Psoas muscle (tissue), 8 donors: ENCODE measurements around the gene KIRREL1. TPM values are rescaled to one million over a fixed set of nuclear protein-coding genes. Genes with fewer than 3 reads are reported as not detected.

Experiments
- ATAC-seq, 4 donors: fragments of 200-7000 bp; cut with Tn5 transposase; one replicate each; pipeline ENCODE4 v1.9.1; 2020; ENCODE audit warnings: moderate library complexity in 3 of 4, mild to moderate bottlenecking in 2 of 4
- DNase-seq, 2 donors: peaks; one replicate each; pipeline ENCODE4 v3.0.0-alpha.2; 2020
- H3K27ac ChIP-seq: fragments of 200-600 bp; one replicate; pipeline ENCODE4 v1.8.0; 2022
- H3K27me3 ChIP-seq, 3 donors: fragments of 200-600 bp in 1 of 3; one replicate each; pipeline versions ENCODE4 v1.6.1 to v1.8.0; 2013 to 2022; ENCODE audit warnings: low read length in 2 of 3, mild to moderate bottlenecking in 2 of 3, moderate library complexity in 1 of 3; ENCODE audit not compliant: insufficient read depth in 3 of 3
- H3K36me3 ChIP-seq, 2 donors: fragments of 200-600 bp in 1 of 2; one replicate each; pipeline versions ENCODE4 v1.6.1 to v1.8.0; 2013 to 2022; ENCODE audit warnings: low read depth in 1 of 2, mild to moderate bottlenecking in 1 of 2, moderate library complexity in 1 of 2; ENCODE audit not compliant: insufficient read depth in 1 of 2
- H3K4me1 ChIP-seq: fragments of 200-600 bp; one replicate; pipeline ENCODE4 v1.8.0; 2022
- H3K4me3 ChIP-seq: fragments of 200-600 bp; one replicate; pipeline ENCODE4 v1.8.0; 2022; ENCODE audit warnings: mild to moderate bottlenecking
- H3K9me3 ChIP-seq: fragments of 200-600 bp; one replicate; pipeline ENCODE4 v1.8.0; 2022
- WGBS, 3 donors: extraction: QIAGEN DNeasy Blood & Tissue Kit; methylation state at CpG; one replicate each; pipeline versions ENCODE4 v1.1.6 to v1.1.7; 2013; 5-methylcytosine and 5-hydroxymethylcytosine counted together
- intact Hi-C, 2 donors: fragments of 100-400 bp; cut with DNase I; formaldehyde crosslinking; loops; one replicate each; pipeline versions ENCODE4 v1.11.0 to v1.14.2; 2022
- polyA plus RNA-seq, 3 donors: library from polyadenylated mRNA; stranded (reverse); fragments of 200-250 nt; gene quantifications; one replicate each; pipeline ENCODE4 v1.2.3, GENCODE V29; 2013
- total RNA-seq, 4 donors: library from RNA; stranded (reverse); fragmentation: NEBNext Ultra II Directional in 2 of 4; extraction: Animal tissue kit (Norgen Biotek cat#: 25700) in 2 of 4; gene quantifications; one replicate each; pipeline versions ENCODE4 v1.2.1 to v1.2.4, GENCODE V29; 2021 to 2023
- TF ChIP-seq, protein P1 (sequence below): fragments of 200-600 bp; IDR thresholded peaks from one replicate; pipeline ENCODE4 v1.8.0; 2022; ENCODE audit warnings: antibody characterized with exemption
- donor health status: healthy with polysubstance abuse.
- donor health status: DM: no; HTN: no; CAD: no; lungs with moderate emphysema.
- donor health status: Bipolar disorder and iron deficiency.
- donor health status: healthy.
- donor health status: DM: yes; HTN: yes; CAD: no.
- donor health status: DM: no; HTN: no; CAD: no.
- donor health status: DM: no; HTN: no; CAD: no.
- donor health status: DM: yes; HTN: yes; CAD: no.

The KIRREL1 gene
- total and polyA plus RNA-seq, 7 donors = 1.3 to 7.6 (median 4.3) TPM

DNA sequence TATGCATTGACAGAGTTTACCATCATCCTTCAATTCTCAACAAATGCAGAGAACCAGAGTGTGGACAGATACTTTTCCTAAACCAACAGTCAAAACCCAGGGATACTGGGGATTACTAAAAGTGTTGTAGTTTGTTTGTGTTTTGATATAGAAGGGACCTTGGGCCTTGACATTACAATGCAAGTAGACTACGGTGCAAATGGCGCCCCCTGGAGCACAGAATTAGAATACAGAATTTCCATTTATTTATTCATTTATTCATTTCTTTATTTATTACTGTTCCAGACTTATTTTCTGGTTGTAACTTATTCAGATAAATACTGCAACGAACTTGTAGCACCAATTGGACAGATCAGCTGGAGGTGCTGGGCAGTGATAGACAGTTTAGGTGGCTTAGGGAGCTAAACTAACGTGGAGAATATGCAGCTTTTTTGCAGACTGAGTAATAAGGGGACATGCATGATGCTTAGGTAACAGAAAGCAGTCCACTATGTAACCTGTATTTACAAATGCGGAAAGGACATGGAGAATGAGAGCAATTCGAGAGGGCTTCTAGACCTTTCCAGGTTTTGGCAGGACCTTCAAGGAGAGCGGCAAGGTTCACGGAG is 42.6 kb downstream of the KIRREL1 start:
- Histone ChIP-seq H3K27me3 (peaks cover 0 to 3% (median 0%) of the 10 kb centered on the region in 3 donors), H3K4me3 (no peak overlapping the region), H3K27ac (no peak overlapping the region), H3K36me3 (no peaks in the 10 kb centered on the region), H3K9me3 (no peaks in the 10 kb centered on the region), H3K4me1 (no peaks in the 10 kb centered on the region)
- 57 to 61% (median 59%) methylated on average over 8 of the region's 8 CpGs for WGBS, 3 donors
- ATAC-seq (no peak), DNase-seq (no peak)
- TF ChIP-seq, protein P1, sequence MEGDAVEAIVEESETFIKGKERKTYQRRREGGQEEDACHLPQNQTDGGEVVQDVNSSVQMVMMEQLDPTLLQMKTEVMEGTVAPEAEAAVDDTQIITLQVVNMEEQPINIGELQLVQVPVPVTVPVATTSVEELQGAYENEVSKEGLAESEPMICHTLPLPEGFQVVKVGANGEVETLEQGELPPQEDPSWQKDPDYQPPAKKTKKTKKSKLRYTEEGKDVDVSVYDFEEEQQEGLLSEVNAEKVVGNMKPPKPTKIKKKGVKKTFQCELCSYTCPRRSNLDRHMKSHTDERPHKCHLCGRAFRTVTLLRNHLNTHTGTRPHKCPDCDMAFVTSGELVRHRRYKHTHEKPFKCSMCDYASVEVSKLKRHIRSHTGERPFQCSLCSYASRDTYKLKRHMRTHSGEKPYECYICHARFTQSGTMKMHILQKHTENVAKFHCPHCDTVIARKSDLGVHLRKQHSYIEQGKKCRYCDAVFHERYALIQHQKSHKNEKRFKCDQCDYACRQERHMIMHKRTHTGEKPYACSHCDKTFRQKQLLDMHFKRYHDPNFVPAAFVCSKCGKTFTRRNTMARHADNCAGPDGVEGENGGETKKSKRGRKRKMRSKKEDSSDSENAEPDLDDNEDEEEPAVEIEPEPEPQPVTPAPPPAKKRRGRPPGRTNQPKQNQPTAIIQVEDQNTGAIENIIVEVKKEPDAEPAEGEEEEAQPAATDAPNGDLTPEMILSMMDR = peak; percentile 48
- intact Hi-C loops = loop anchor here in 1 of 2 donors (2.0 kb wide), 1 partner anchor 41 kb away; no protein-coding TSS in a partner anchor

DNA sequence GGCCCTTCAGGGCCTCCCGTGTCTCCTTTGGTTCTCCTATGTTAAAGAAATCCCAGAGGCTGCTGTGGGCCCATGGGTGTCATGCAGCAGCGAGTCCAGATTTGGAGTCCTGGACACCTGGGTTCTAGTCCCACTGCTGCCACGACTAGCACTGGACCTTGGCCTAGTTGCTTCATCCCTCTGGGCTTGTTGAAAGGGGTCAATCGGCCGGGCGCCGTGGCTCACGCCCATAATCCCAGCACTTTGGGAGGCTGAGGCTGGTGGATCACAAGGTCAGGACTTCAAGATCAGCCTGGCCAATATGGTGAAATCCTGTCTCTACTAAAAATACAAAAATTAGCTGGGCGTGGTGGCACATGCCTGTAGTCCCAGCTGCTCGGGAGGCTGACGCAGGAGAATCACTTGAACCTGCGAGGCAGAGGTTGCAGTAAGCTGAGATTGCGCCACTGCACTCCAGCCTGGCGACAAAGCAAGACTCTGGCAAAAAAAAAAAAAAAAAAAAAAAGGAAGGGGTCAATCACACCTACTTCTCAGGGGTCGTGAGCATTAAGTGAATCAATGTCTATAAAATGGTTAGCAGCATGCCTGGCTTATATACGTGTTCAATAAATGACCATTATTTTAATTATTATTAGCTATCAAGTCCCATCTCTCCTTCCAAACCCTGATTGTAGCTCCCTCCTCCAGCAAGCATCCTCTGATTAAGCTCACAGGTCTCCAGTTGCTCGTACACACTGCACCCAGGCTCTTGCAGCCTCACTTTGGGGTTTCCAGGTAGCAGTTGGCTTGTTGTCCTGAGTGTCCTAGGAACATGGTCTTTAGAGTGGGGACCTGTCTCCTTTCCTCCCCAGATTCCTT is 43.8 kb downstream of the KIRREL1 start:
- Histone ChIP-seq H3K27me3 (peaks cover 0 to 3% (median 0%) of the 10 kb centered on the region in 3 donors), H3K4me1 (no peaks in the 10 kb centered on the region), H3K4me3 (no peak overlapping the region), H3K9me3 (no peaks in the 10 kb centered on the region), H3K27ac (no peak overlapping the region), H3K36me3 (no peaks in the 10 kb centered on the region)
- ATAC-seq = no peak
- no peak for DNase-seq
- TF ChIP-seq, protein P1 = no peak
- intact Hi-C loops = no loop called here
- WGBS, 3 donors = 81 to 82% (median 81%) methylated on average over 17 of the region's 17 CpGs

DNA sequence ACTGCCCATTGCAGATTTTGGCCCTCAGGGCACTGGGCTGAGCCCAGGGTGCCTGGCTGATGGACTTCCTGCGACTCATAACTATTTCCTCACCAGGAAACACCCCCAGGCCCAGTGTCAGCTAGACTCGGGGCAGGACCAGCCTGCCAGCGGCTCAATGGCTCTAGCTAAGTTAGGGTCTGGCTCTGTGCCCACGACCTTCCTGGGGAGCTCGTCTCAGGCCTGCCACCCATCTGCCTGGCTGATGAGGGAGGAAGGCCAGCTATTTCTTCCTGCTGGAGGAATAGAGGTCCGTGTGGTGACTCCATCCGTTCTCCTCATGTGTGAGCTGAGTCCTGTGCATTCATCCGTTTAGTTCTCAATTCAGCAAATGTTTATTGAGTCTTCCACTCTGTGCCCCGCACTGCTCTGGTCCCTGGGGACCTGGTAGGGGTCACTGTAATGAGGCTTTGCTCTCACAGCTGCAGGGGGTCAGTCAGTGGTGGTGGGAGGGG is 44.5 kb downstream of the KIRREL1 start:
- peaks cover 0 to 3% (median 0%) of the 10 kb centered on the region in 3 donors for H3K27me3 ChIP-seq
- no peaks in the 10 kb centered on the region for H3K36me3 ChIP-seq
- intact Hi-C loops = no loop called here
- WGBS, 3 donors = 16 to 29% (median 20%) methylated on average over 9 of the region's 9 CpGs
- TF ChIP-seq, protein P1 = no peak
- H3K9me3 ChIP-seq = no peaks in the 10 kb centered on the region
- peak in 1 of 2 donors; percentile 51 for DNase-seq
- no peak overlapping the region for H3K27ac ChIP-seq
- H3K4me3 ChIP-seq = no peak overlapping the region
- peak in 1 of 4 donors; percentile 63 for ATAC-seq
- no peaks in the 10 kb centered on the region for H3K4me1 ChIP-seq

DNA sequence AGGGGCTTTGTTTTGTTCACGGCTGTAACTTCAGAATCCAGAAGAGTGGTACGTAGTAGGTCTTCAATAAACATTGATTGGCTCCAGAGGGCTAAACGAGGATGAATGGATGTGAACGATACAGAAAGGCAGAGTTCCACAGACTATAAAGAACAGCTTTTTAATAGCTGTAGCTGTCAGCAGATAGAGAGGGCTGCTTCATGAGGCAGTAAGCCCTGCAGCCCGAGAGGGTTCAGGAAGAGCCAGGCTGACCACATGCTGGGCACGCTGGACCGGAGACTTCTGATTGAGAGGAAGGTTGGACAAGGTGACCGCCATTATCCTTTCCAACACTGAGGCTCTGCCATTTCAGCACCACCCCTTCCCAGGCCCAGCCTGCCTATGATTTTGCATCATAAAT is 45.3 kb downstream of the KIRREL1 start:
- ATAC-seq (no peak), DNase-seq (no peak)
- no peak overlapping the region for H3K27ac ChIP-seq
- no peak overlapping the region for H3K4me3 ChIP-seq
- intact Hi-C loops = no loop called here
- TF ChIP-seq, protein P1 = no peak
- H3K4me1 ChIP-seq = no peaks in the 10 kb centered on the region
- 66 to 83% (median 70%) methylated on average over 8 of the region's 8 CpGs for WGBS, 3 donors
- H3K36me3 ChIP-seq = no peaks in the 10 kb centered on the region
- peaks cover 0 to 3% (median 2%) of the 10 kb centered on the region in 3 donors for H3K27me3 ChIP-seq
- no peaks in the 10 kb centered on the region for H3K9me3 ChIP-seq
